GM23338 (cell line): ENCODE measurements around the gene CGNL1. TPM values are rescaled to one million over a fixed set of nuclear protein-coding genes. Genes with fewer than 3 reads are reported as not detected.

Experiments used
- CREB1 ChIP-seq: fragments of 250-450 bp; sonication (Bioruptor Pico); IDR thresholded peaks from 2 replicates; pipeline ENCODE4 v1.5.0; 2020; ENCODE audit warnings: low read depth, mild to moderate bottlenecking, moderate library complexity
- CTCF ChIP-seq, 2 experiments: fragments of 200-600 bp in 1 of 2; sonication (generic) in 1 of 2; conservative IDR thresholded peaks; 2 replicates each; pipeline versions ENCODE4 v1.5.1 to v1.6.1; 2016 to 2017; ENCODE audit warnings: antibody characterized with exemption in 2 of 2, low read depth in 2 of 2, mild to moderate bottlenecking in 2 of 2, moderate library complexity in 1 of 2
- ETS1 ChIP-seq: IDR thresholded peaks from 2 replicates; pipeline ENCODE4 v1.6.1; 2016; ENCODE audit warnings: antibody characterized with exemption
- JUNB ChIP-seq: IDR thresholded peaks from one replicate; pipeline ENCODE4 v1.6.1; 2016; ENCODE audit warnings: antibody characterized with exemption; ENCODE audit not compliant: unreplicated experiment
- ZNF114 ChIP-seq: fragments of 250-450 bp; sonication (Bioruptor Pico); IDR thresholded peaks from 2 replicates; pipeline ENCODE4 v1.5.0; 2020; ENCODE audit warnings: mild to moderate bottlenecking, moderate library complexity
- ZNF331 ChIP-seq: fragments of 250-450 bp; sonication (Bioruptor Pico); IDR thresholded peaks from 2 replicates; pipeline ENCODE4 v1.5.0; 2020; ENCODE audit warnings: low read depth, mild to moderate bottlenecking, moderate library complexity
- ZNF462 ChIP-seq: fragments of 250-450 bp; sonication (Bioruptor Pico); IDR thresholded peaks from 2 replicates; pipeline ENCODE4 v1.5.0; 2020; ENCODE audit warnings: mild to moderate bottlenecking, moderate library complexity
- polyA plus RNA-seq: library from polyadenylated mRNA; unstranded; fragments of >200 nt; fragmentation: Nextera tagmentation; extraction: Ambion mirVana; gene quantifications from 2 replicates; pipeline ENCODE4 v1.2.1, GENCODE V29; 2016
- total RNA-seq: library from RNA; depleted of rRNA; stranded (reverse); fragments of >200 nt; shearing (Covaris generic); gene quantifications from 2 replicates; pipeline ENCODE4 v1.2.3, GENCODE V29; 2014

CGNL1 gene
- total and polyA plus RNA-seq, 2 experiments from 2014 or later = 20.0 to 57.8 TPM

GRCh38 chr15:57373882-57374276 is 2.4 kb upstream of the CGNL1 start (continued):
- TF ChIP-seq ZNF462 (CRISPR knock-in tag) = no peak
- no peak for TF ChIP-seq ZNF114
- TF ChIP-seq ETS1 = no peak
- TF ChIP-seq ZNF331 (CRISPR knock-in tag) = no peak
- TF ChIP-seq CTCF (conservative IDR thresholded peaks at IDR 0.05; ENCODE audit: low read depth in 2 of 2) = no peak
- TF ChIP-seq CREB1 (CRISPR knock-in tag) = no peak
- TF ChIP-seq JUNB = no peak
